Suppressor macrophage (primary cell): ENCODE data around the gene HSF5.
A peak's percentile ranks its signal among the peaks of the same experiment; 100 is the strongest.
"Not testable (repeated sequence)": the region's sequence is repeated elsewhere in the genome, so short reads cannot be mapped to it uniquely, and the experiment has no call there.

Experiments
- DNase-seq, 4 experiments: peaks; one replicate each; pipeline ENCODE4 v3.0.0-alpha.2; 2020 to 2022

HSF5 gene

DNA sequence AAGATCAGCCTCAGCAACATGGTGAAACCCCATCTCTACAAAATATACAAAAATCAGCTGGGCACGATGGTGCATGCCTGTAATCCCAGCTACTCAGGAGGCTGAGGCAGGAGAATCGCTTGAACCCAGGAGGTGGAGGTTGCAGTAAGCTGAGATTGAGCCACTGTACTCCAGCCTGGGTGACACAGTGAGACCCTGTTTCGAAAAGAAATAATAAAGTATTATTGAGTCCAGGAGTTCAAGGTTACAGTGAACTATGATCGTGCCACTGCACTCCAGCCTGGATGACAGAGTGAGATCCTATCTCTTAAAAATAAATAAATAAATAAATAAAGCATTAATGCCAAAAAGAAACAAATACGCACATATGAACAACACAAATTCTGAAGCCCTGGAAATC lies 6.4 kb downstream of the HSF5 start:
- DNase-seq = not testable (repeated sequence)

DNA sequence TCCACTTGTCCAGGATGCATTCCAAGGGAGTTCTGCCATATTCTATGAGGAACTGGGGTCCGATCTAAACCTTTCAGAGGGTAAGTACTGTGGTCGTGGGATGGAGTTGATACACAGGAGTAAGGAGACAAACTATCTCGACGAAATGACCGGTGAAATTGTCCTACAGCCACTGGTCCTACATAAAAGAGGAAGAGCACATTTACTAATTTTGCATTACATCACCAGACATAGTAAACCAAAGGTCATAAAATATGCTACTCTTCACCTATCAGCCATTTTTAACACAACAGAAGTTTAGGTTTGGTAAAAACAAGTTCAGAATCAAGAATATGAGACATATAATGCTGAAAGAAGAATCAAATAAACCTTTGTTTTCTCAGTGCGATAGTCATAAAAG lies 8.1 kb downstream of the HSF5 start:
- peak in 2 of 4 experiments; percentile 29 to 33 for DNase-seq

DNA sequence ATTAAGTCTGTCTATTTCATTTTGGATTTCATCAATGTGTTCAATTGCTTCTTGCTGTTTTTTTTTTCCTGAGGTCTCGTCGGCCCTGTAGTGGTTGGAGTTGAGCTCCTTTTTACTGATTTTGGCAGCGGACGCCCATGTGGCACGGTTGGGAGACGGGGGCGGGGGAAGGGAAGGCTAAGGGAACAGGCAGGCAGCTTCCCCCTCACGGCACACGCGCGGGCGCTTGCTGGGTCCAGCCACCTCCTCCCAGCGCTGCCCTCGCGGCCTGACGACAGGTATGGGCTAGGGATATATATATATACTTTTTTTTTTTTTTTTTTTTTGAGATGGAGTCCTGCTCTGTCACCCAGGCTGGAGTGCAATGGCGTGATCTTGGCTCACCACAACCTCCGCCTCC lies 11.4 kb downstream of the HSF5 start:
- no peak for DNase-seq

DNA sequence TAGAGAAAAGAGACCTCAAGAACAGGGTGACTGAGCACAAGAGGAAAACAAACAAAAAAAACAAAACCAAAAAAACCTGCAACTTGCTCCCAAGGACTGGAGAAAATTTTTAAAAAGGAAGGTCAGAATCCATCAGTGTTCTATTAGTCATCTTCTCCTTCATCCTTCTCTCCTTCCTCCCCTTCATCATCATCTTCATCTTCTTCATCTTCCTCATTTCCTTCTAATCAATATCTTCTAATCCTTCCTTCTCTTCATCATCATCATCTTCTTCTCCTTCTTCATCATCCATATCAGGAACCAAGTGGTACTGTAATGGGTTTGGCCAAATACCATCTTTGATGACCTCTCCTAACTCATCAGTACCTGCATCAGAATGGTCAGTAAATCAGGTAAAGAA lies 12.2 kb downstream of the HSF5 start:
- no peak for DNase-seq

DNA sequence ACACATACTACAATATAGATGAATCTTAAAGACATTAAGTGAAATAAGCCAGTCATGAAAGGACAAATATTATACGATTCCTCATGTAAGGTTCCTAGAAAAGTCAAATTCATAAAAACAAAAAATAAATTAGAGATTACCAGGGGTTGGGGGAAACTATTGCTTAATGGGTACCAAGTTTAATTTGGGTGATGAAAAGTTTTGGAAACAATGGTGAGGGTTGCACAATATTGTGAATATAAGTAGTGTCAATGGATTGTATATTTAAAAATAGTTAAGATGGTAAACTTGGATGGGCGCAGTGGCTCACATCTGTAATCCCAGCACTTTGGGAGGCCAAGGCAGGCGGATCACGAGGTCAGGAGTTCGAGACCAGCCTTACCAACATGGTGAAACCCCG lies 17.9 kb downstream of the HSF5 start:
- DNase-seq = no peak

DNA sequence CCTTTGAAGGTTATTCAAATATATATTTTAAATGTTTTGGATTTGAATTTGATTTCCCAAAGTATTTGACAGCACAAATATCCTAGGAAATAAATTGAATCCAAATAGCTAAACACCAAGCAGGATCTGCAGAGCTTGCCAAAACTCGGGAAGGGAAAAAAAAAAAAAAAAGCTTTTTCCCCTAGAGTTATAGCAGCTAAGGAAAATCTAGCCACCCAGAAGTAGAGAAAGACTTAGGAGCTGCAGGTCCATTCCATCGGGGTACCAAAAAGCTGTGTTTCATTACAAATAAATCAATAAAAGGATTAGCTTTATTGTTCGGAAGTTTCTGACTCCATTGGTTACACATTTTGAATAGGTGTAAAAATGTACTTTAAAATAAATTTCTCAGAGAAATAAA lies 19.3 kb downstream of the HSF5 start:
- no peak for DNase-seq

DNA sequence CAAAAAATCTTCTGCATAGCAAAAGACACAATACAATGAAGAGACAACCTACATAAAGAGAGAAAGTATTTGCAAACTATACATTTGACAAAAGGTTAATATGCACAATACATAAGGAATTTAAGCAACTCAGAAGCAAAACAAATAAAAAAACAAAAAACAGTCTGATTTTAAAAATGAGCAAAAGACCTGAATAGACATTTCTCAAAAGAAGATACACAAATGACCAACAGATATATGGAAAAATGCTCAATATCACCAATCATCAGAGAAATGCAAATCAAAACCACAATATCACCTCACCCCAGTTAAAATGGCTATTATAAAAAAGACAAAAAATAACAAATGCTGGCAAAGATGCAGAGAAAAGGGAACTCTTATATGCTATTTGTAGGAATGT lies 32.7 kb downstream of the HSF5 start:
- DNase-seq = no peak

DNA sequence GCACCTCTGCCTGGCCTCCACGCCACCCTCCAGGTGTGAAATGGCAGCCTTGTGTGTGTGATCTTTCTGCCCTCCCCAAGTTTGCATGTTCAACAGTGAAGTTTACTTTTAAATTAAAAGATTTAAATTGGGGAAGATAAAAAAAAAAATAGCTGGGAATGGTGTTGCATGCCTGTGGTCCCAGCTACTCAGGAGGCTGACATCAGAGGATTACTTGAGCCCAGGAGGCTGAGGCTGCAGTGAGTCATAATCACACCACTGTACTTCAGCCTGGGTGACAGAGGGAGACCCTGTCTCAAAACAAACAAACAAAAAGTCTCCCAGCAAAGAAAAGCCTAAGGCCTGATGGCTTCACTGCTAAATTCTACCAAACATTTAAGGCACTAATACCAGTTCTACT lies 35.5 kb downstream of the HSF5 start:
- DNase-seq = peak in 3 of 4 experiments; percentile 11 to 25 (median 13)

DNA sequence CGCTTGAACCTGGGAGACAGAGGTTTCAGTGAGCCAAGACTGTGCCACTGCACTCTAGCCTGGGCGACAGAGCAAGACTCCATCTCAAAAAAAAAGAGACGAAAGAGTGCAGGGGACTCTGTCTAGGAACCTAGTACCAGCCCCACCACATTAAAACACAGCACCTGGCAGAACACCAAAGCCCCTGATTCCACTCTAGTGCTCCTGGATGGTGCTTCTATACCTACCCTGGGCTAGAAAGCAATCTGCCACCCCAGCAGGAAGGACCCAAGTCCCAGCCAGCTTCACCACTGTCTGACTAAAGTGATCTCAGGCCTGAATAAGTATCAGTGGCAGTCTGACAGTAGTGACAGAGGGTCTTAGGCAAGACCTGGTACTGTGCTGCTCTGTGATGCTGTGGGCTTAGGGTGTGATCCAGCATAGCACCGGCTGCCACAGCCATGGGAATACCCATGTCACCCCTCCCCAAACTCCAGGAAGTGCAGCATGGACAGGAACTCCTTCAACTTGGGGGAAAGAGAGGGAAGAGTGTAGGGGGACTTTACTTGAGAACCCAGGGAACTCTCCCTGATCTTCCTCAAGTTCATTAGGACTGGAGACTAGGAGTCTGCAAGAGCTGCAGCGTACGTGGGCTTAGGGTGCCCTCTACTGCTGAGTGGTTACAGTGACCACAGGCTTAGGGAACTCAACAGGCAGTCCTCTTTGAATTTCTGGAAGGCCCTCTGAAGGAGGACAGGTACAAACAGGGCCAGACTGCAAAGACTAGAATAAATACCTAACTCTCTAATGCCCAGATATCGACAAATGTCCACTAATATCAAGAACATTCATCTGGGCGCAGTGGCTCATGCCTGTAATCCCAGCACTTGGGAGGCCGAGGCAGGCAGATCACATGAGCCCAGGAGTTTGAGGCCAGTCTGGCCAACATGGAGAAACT lies 40.9 kb downstream of the HSF5 start:
- peak; percentile 88 to 92 (median 90) for DNase-seq

DNA sequence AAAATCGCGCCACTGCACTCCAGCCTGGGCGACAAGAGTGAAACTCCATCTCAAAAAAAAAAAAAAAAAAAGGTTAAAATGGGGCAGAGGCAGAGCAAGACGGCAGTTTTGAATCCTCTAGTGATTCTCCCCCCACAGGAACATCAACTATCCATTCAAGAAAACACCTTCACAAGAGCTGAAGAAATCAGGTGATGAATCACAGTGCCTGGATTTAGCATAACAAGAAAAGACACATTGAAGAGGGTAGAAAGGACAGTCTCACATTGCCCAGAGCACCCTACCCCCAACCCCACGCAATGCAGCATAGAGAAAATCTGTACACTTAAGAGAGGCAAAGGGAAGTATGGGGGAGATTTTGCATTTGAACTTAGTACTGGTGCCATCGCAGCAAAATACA lies 42.1 kb downstream of the HSF5 start:
- no peak for DNase-seq

DNA sequence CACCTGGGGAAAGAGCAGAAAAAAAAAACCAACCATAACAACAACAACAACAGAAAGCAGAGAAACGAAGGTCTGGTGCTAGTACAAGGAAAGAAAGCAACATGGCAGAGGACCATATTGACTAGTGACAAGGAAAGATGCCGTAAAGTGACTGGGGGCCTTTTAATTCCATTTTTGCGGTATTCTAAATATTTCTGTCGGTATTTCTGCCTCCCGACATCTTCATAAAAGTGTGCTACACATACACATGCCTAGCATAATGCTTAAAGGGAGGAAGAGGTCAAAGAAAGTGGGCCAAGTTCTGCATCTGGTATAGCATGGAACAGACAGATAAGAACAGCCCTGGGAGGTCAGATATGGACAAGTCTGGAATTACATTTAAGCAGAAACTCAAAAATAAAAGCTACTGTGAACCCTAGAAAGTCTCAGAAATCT lies 51.4 kb downstream of the HSF5 start:
- DNase-seq = no peak

DNA sequence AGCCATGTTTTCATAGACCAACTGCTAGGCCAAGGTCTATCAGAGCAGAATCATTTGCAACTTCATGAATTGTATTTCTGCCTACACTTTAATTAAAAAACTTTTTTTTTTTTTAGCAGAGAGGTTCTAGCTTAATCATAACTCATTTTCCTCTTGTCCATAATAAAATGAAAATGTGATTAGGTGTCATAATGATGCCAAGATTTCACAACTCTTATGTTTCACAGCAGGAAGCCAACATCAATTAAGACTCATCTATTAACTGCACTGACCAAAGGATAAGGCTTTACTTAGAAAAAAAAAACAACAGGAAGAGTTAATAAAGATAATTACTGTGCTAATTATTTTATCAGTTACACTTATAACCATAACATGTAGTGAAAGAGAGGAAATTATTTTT lies 52.0 kb downstream of the HSF5 start:
- DNase-seq = no peak

DNA sequence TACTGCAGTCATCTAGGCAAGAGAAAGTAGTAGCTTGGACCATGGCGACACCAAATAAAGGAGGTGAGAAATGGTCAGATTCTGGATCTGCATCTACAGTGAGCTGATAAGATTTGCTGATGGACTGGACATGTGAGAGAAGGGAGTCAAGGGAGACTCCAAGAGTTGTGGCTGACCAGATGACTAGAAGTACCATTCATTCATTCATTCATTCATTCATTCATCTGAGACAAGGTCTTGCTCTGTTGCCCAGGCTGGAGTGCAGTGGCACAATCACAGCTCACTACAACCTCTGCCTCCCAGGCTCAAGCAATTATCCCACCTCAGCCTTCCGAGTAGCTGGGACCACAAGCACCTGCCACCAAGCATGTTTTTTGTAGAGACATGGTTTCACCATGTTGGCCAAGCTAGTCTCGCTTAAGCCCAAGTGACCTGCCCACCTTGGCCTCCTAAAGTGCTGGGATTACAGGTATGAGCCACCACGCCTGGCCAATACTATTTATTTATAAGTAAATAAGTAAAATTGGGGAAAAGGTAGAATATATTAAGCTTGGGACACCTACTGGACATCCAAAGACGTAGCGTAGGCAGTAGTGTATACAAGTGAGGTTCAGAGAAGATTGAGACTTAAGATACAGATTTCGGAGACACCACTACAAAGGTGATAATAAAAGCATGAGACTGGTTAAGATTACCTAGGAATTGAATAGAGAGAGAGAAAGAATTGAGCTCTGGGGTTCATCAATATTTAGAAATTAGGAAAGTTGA lies 55.2 kb downstream of the HSF5 start:
- no peak for DNase-seq

DNA sequence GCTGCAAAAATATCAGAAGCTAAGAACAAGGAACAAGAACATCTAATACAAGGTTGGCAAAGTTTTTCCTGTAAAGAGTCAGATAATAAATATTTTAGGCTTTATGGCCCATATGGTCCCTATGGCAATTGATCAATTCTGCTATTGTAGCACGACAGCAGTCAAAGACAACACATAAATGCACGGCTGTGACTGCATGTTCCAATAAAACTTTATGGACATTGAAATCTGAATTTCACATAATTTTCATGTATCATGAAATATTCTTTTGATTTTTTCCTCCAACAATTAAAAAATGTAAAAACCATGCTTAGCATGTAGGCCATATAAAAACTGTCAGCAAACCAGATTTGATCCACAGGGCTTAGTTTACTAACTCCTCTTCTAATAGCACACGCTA lies 60.4 kb downstream of the HSF5 start:
- no peak for DNase-seq

DNA sequence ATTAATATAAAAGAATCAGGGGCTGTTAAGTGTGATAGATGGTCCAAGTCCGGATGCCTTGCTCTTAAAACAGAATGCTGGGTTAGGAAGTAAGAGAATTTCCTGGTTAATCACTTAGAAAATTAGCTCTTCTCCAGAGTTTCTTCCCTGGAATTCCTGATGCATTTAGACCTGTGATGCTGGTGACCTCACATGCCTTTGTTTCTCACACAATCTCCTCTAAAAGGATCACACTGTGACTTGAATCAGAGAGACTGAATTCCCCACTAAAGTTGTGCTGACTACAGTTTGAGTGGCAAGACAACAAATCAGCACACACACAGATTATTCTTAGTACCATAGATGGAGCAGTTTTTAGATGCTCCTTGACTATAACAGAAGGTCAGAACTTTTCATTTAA lies 66.5 kb downstream of the HSF5 start:
- no peak for DNase-seq

DNA sequence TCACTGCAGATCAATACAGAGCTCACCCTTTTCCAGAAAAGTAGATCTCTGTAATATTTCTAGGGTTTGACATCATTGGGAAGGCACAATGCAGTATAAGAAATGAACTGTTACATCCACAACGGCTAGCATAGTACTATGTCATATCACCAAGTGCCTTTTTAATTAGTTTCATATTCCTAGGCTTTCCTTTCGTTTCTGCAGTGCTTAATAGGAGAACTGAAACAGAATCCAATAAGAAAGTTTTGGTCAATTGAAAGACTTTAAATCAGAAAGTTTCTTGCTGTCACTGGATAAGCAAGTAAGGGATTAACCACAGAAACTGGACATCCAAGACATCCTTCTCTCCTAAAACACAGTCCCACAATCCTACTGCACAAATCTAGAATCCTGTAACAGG lies 67.4 kb downstream of the HSF5 start:
- peak in 1 of 4 experiments; percentile 8 for DNase-seq

DNA sequence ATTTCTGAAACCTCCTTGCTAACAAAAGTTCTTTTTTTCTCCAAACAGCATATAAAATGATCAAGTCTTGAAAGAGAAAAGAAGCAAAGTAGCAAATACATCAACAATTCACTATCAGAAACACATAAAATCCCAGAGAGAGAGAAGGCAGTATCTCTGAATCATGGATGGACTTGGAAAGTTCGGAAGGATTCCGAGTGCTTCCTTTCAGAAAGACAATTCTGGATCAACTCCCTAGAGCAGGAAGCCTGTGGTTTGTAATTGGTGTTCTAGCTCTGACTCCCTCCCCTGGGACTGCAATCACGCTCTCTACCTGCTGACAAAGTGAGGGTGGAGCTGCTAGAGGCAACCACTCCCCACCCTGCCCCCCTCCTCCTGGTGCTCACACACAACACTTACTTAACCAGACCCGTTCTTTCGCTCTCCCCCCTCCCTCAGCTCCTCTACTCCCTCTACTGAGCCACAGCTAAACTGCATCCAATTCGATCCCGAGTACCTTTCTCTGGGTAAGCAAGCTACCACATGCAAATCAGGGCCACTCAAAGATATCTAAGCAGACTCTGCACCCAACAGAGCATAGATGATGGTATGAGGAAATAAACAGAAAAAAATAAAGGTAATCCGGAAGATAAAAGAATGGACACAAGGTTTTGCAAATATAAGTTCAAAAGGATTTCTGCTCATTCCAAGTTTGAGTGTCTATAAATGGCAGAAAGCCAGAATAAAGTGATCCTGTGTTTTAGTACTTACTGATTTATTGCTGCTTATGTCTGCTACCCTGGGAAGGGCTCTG lies 70.7 kb downstream of the HSF5 start, which contains the start of gene RNF43:
Gene RNF43 (minus strand): TSS at position 235 of the 793 bp plus-strand sequence. CDS start 1,957 bp downstream, outside the sequence.
- DNase-seq = peak; percentile 78 to 86 (median 79)

DNA sequence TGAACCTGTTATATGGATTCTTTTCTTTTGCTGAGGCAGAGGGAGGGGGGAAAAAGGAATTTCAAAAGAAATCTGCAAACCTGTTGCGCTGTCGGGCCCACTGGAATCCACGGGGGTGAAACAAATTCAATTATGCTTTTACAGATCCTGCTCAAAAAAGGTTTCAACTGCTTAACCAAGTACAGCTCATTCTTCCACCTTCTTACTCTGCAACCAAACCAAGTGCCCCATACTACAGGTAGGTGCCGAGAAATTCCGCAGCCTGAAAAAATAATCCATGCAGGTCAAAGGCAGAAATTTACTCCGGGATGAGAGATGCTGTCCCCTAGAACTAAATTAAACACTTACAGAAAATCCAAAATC lies 71.3 kb downstream of the HSF5 start:
- no peak for DNase-seq

DNA sequence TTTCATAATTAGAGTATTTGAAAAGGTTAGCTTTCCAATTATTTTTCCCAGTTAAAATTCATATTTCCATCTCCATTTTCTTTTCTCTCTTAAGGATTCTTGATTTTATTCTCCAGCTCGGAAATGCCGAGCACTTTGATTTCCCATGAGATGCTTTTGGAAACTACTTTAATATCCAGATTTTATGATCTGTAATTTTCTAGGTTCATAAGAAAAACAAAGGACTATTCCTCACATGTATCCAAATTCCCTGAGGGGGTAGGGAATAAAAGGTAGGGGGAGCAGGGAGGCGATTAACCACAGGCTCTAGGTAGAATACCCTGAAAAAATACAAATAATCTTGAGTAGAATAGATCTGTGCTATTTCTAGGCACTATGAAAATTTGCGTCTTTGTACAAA lies 71.8 kb downstream of the HSF5 start:
- DNase-seq = no peak

DNA sequence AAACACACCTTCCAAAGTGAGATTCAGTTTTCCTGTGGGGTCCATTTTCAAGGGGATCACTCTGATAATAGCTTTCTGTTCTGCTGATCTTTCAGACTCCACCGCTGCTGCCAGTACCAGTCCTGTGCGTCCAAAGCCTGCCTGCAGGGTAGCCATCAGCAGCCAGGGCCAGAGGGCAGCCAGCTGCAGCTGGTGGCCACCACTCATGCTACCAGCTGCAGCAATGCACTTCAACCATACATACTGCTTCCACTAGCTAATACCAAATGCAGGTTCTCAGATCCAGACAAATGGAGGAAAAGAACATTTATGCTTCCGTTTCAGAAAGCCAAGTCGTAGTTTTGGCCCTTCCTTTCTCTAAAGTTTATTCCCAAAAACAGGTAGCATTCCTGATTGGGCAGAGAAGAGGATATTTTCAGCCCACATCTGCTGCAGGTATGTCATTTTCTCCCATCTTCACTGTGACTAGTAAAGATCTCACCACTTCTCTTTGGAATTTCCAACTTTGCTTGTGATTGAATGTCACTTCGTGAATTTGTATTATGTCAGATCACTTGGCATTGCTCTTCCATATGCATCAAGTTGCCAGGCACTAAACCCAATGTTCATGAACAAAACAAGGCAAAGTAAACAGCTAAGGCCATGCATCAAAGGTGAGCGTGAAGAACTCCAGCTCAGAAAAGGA lies 72.7 kb downstream of the HSF5 start:
- no peak for DNase-seq

DNA sequence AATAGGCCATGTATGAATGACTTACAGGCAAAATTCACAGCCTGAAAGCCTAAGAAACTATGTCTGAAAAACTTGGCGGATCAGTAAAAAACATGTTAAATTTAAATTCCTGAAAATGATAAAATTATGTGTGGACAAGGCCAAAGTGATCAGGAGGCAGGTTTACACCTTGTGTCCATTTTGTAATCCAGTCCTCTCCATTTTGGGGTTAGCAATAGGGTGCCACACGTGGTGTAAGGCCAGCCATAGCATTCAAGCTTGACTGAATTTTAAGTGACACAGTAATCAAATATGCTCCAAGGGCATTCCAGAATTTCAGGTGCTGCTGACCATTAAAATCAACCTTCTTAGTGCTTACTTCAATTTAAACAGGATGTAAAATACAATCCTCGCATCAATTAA lies 73.6 kb downstream of the HSF5 start:
- DNase-seq = no peak

DNA sequence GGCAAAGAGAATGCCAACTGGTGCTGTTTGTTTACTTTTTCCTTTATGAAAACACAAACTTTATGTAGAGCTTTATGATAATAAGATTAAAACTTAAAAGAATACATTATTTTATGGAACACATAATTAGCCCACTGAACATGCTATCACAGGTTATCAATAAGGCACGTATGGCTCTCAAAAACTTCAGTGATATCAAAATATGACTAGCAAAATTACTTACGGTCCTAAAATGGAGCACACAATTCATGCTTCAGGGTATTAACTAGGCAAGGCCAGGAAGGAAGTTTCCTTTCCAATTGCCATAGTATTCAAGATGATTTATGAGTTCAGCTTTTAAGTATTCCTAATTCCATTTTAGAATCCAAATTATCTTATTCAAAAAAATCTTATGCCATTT lies 74.5 kb downstream of the HSF5 start:
- DNase-seq = no peak
